GM20431 (cell line): Measurements from ENCODE around the gene CHST8.

Experiments
- in situ Hi-C: fragments of 300-500 bp; cut with MseI, MboI; formaldehyde crosslinking; loops from one replicate; pipeline ENCODE4 v1.15.0; 2020; ENCODE audit warnings: low sequenced_read_pairs; ENCODE audit not compliant: unreplicated experiment

The CHST8 gene

GRCh38 chr19:33775731-33776487, 154.2 kb downstream of the CHST8 start:
- in situ Hi-C loops, result loop anchor here (10.0 to 25.0 kb wide), 2 partner anchors 311 to 351 kb away; no protein-coding TSS in a partner anchor

- in situ Hi-C loops, result loop anchor here (10.0 to 25.0 kb wide), 2 partner anchors 310 to 353 kb away; no protein-coding TSS in a partner anchor
Measured at GRCh38 chr19:33777351-33777750, 155.6 kb downstream of the CHST8 start.

GRCh38 chr19:33777753-33778088, 156.0 kb downstream of the CHST8 start:
- in situ Hi-C loops, result loop anchor here (10.0 to 25.0 kb wide), 2 partner anchors 310 to 353 kb away; no protein-coding TSS in a partner anchor

- in situ Hi-C loops, result loop anchor here (10.0 to 25.0 kb wide), 2 partner anchors 309 to 353 kb away; no protein-coding TSS in a partner anchor
Measured at GRCh38 chr19:33778089-33778791, 156.5 kb downstream of the CHST8 start.

GRCh38 chr19:33779849-33780248, 158.1 kb downstream of the CHST8 start:
- in situ Hi-C loops, result loop anchor here (10.0 to 25.0 kb wide), 2 partner anchors 307 to 355 kb away; no protein-coding TSS in a partner anchor

- in situ Hi-C loops, result loop anchor here (25.0 kb wide), 1 partner anchor 307 kb away; no protein-coding TSS in a partner anchor
Measured at GRCh38 chr19:33780251-33780650, 158.5 kb downstream of the CHST8 start.

GRCh38 chr19:33780746-33781145, 159.0 kb downstream of the CHST8 start:
- in situ Hi-C loops, result loop anchor here (25.0 kb wide), 1 partner anchor 307 kb away; no protein-coding TSS in a partner anchor

- in situ Hi-C loops, result loop anchor here (25.0 kb wide), 1 partner anchor 306 kb away; no protein-coding TSS in a partner anchor
Measured at GRCh38 chr19:33781415-33781935, 159.7 kb downstream of the CHST8 start.

- in situ Hi-C loops, result loop anchor here (25.0 kb wide), 1 partner anchor 305 kb away; no protein-coding TSS in a partner anchor
Measured at GRCh38 chr19:33781996-33782395, 160.2 kb downstream of the CHST8 start.

GRCh38 chr19:33784432-33784831, 162.7 kb downstream of the CHST8 start:
- in situ Hi-C loops, result loop anchor here (25.0 kb wide), 1 partner anchor 303 kb away; no protein-coding TSS in a partner anchor

- in situ Hi-C loops, result loop anchor here (25.0 kb wide), 1 partner anchor 302 kb away; no protein-coding TSS in a partner anchor
Measured at GRCh38 chr19:33785795-33786194, 164.0 kb downstream of the CHST8 start.

GRCh38 chr19:33788676-33789075, 166.9 kb downstream of the CHST8 start:
- in situ Hi-C loops, result loop anchor here (25.0 kb wide), 1 partner anchor 299 kb away; no protein-coding TSS in a partner anchor

- in situ Hi-C loops, result loop anchor here (25.0 kb wide), 1 partner anchor 298 kb away; no protein-coding TSS in a partner anchor
Measured at GRCh38 chr19:33789344-33789743, 167.6 kb downstream of the CHST8 start.

GRCh38 chr19:33794683-33795369, 173.1 kb downstream of the CHST8 start:
- in situ Hi-C loops, result loop anchor here (25.0 kb wide), 1 partner anchor 292 kb away; no protein-coding TSS in a partner anchor

- in situ Hi-C loops, result loop anchor here (25.0 kb wide), 1 partner anchor 292 kb away; no protein-coding TSS in a partner anchor
Measured at GRCh38 chr19:33795370-33796163, 173.8 kb downstream of the CHST8 start.

GRCh38 chr19:33796164-33796875, 174.6 kb downstream of the CHST8 start, which contains the start of gene KCTD15:
Gene KCTD15 (plus strand): TSS chr19:33796870. CDS start chr19:33800455, 3,585 bp downstream.
- in situ Hi-C loops, result loop anchor here (25.0 kb wide), 1 partner anchor 291 kb away; no protein-coding TSS in a partner anchor

- in situ Hi-C loops, result loop anchor here (25.0 kb wide), 1 partner anchor 289 kb away; no protein-coding TSS in a partner anchor
Measured at GRCh38 chr19:33797802-33798671, 176.3 kb downstream of the CHST8 start.
